Fibroblast of lung (primary cell): Measurements from ENCODE around the gene DISP2. TPM values are rescaled to one million over a fixed set of nuclear protein-coding genes. Genes with fewer than 3 reads are reported as not detected.

Source experiments
- DNase-seq, 2 donors: peaks; one replicate each; pipeline versions ENCODE4 v3.0.0 to v3.0.0-alpha.2; 2010; ENCODE audit warnings: low read depth in 2 of 2
- H2AFZ ChIP-seq: 2 replicates; pipeline ENCODE4 v1.5.1; 2012; ENCODE audit warnings: low read length, control low read depth, inconsistent platforms
- H3K27ac ChIP-seq: 2 replicates; pipeline ENCODE4 v1.5.1; 2011; ENCODE audit warnings: low read length, control low read depth; ENCODE audit not compliant: insufficient read depth
- H3K27me3 ChIP-seq: 2 replicates; pipeline ENCODE4 v1.5.1; 2011; ENCODE audit warnings: mild to moderate bottlenecking, low read length; ENCODE audit not compliant: control insufficient read depth, insufficient read depth
- H3K36me3 ChIP-seq: 2 replicates; pipeline ENCODE4 v1.5.1; 2011; ENCODE audit warnings: low read length; ENCODE audit not compliant: control insufficient read depth, insufficient read depth
- H3K4me1 ChIP-seq: 2 replicates; pipeline ENCODE4 v1.5.1; 2011; ENCODE audit warnings: low read length; ENCODE audit not compliant: control insufficient read depth, insufficient read depth; ENCODE audit errors: extremely low read depth
- H3K4me2 ChIP-seq: 2 replicates; pipeline ENCODE4 v1.5.1; 2011; ENCODE audit warnings: low read length, control low read depth; ENCODE audit not compliant: insufficient read depth; ENCODE audit errors: extremely low read depth
- H3K4me3 ChIP-seq, 4 experiments: fragments of 200-600 bp in 1 of 4; sonication (generic) in 1 of 4; replicated peaks in 1 of 4; 2 replicates each; pipeline ENCODE4 v1.5.1; 2011 to 2016; ENCODE audit warnings: low read length in 4 of 4, low read depth in 3 of 4, mild to moderate bottlenecking in 3 of 4, control low read depth in 2 of 4, inconsistent platforms in 1 of 4, mixed read lengths in 1 of 4; ENCODE audit not compliant: insufficient read depth in 1 of 4; ENCODE audit errors: control extremely low read depth in 1 of 4
- H3K79me2 ChIP-seq: 2 replicates; pipeline ENCODE4 v1.5.1; 2012; ENCODE audit warnings: mild to moderate bottlenecking, low read length, inconsistent platforms; ENCODE audit not compliant: control insufficient read depth, insufficient read depth
- H3K9ac ChIP-seq: 2 replicates; pipeline ENCODE4 v1.5.1; 2011; ENCODE audit warnings: mild to moderate bottlenecking, low read length, control low read depth; ENCODE audit not compliant: insufficient read depth
- H3K9me3 ChIP-seq: 2 replicates; pipeline ENCODE4 v1.5.1; 2012; ENCODE audit warnings: low read depth, low read length; ENCODE audit not compliant: control insufficient read depth, insufficient read depth
- H4K20me1 ChIP-seq: 2 replicates; pipeline ENCODE4 v1.5.1; 2011; ENCODE audit warnings: low read length; ENCODE audit not compliant: control insufficient read depth, insufficient read depth; ENCODE audit errors: extremely low read depth
- CTCF ChIP-seq, 2 donors: IDR thresholded peaks in 1 of 2; conservative IDR thresholded peaks in 1 of 2; 1 replicate in 1 of 2; 2 replicates in 1 of 2; pipeline ENCODE4 v1.5.1; 2011 to 2012; ENCODE audit warnings: low read length in 2 of 2, control low read depth in 1 of 2, inconsistent platforms in 1 of 2, low read depth in 1 of 2, mild to moderate bottlenecking in 1 of 2
- EZH2 ChIP-seq: IDR thresholded peaks from 2 replicates; pipeline ENCODE4 v1.5.1; 2012; ENCODE audit warnings: low read length, control low read depth, mild to moderate bottlenecking; ENCODE audit errors: missing control alignments
- polyA plus RNA-seq, 2 donors: library from polyadenylated mRNA; depleted of rRNA in 1 of 2; stranded (reverse) in 1 of 2; unstranded in 1 of 2; fragments of >200 nt; gene quantifications; 2 replicates each; pipeline ENCODE4 v1.2.1, GENCODE V29; 2011 to 2012; ENCODE audit warnings: missing spikeins in 1 of 2
- total RNA-seq: library from RNA; depleted of rRNA; stranded (reverse); fragments of >200 nt; gene quantifications from 2 replicates; pipeline ENCODE4 v1.2.1, GENCODE V29; 2014

The DISP2 gene
- total and polyA plus RNA-seq, 2 donors (not counting 1 experiment from before 2014, with no cell fraction given) = under 0.01 to 0.11 TPM

- no peak for DNase-seq
- TF ChIP-seq EZH2 (no peak), CTCF (conservative IDR thresholded peaks at IDR 0.05 in 1 of 2, IDR thresholded peaks at IDR 0.05 in 1 of 2; ENCODE audit: low read depth in 1 of 2, low read length in 2 of 2) (no peak)
- H3K36me3 ChIP-seq = peaks cover 29% of the 10 kb centered on the region
- no peaks in the 10 kb centered on the region for H3K27me3 ChIP-seq
- no peaks in the 10 kb centered on the region for H3K4me1 ChIP-seq
- no peak overlapping the region for H3K9ac ChIP-seq
- no peak overlapping the region for H3K4me2 ChIP-seq
- H3K79me2 ChIP-seq = no peaks in the 10 kb centered on the region
- no peaks in the 10 kb centered on the region for H4K20me1 ChIP-seq
- H3K4me3 ChIP-seq = no peak overlapping the region
- H3K27ac ChIP-seq = no peak overlapping the region
- no peaks in the 10 kb centered on the region for H3K9me3 ChIP-seq
- no peak overlapping the region for H2AFZ ChIP-seq
Observed at GRCh38 chr15:40415226-40415625, 57.2 kb downstream of the DISP2 start.

- no peak for TF ChIP-seq EZH2
- TF ChIP-seq CTCF (conservative IDR thresholded peaks at IDR 0.05 in 1 of 2, IDR thresholded peaks at IDR 0.05 in 1 of 2; ENCODE audit: low read depth in 1 of 2, low read length in 2 of 2) = no peak
- Histone ChIP-seq H3K9me3 (no peaks in the 10 kb centered on the region), H3K27me3 (no peaks in the 10 kb centered on the region), H3K9ac (no peak overlapping the region), H3K36me3 (peaks cover 26% of the 10 kb centered on the region), H3K79me2 (no peaks in the 10 kb centered on the region), H3K4me3 (no peak overlapping the region), H2AFZ (no peak overlapping the region), H3K4me1 (no peaks in the 10 kb centered on the region), H3K4me2 (no peak overlapping the region), H3K27ac (no peak overlapping the region), H4K20me1 (no peaks in the 10 kb centered on the region)
- DNase-seq = no peak
Observed at GRCh38 chr15:40416056-40416455, 58.0 kb downstream of the DISP2 start.

- H3K27ac ChIP-seq = no peak overlapping the region
- no peak overlapping the region for H2AFZ ChIP-seq
- no peak for TF ChIP-seq EZH2
- H3K9me3 ChIP-seq = no peaks in the 10 kb centered on the region
- no peak overlapping the region for H3K4me2 ChIP-seq
- H3K79me2 ChIP-seq = no peaks in the 10 kb centered on the region
- H3K9ac ChIP-seq = no peak overlapping the region
- no peaks in the 10 kb centered on the region for H4K20me1 ChIP-seq
- DNase-seq = no peak
- H3K4me1 ChIP-seq = no peaks in the 10 kb centered on the region
- no peak overlapping the region for H3K4me3 ChIP-seq
- no peaks in the 10 kb centered on the region for H3K27me3 ChIP-seq
- peaks cover 16% of the 10 kb centered on the region for H3K36me3 ChIP-seq
Observed at GRCh38 chr15:40418126-40418525, 60.1 kb downstream of the DISP2 start.
